Measurements from ENCODE around the gene CD3G. TPM values are rescaled to one million over a fixed set of nuclear protein-coding genes. Genes with fewer than 3 reads are reported as not detected.

The CD3G gene
- total and polyA plus RNA-seq, 2 of the 8 experiments (the other 6 are each of a cell fraction or from before 2014, with no cell fraction given) = not detected

- H4K5ac ChIP-seq (ENCODE audit: insufficient read length, low read depth, low read length) = no peak overlapping the region
- WGBS, 2 experiments (ENCODE audit: extremely low coverage in 1 of 2, insufficient coverage in 1 of 2, insufficient read length in 1 of 2, insufficient replicate concordance in 2 of 2, low coverage in 1 of 2, low lambda C conversion rate in 2 of 2, missing lambda C conversion rate in 1 of 2) = 94% methylated on average over 3 of the region's 3 CpGs; no CpG with 5 or more reads in 1 of the 2 experiments
- H3K27ac ChIP-seq (ENCODE audit: low read depth, low read length) = no peak overlapping the region
- H3K14ac ChIP-seq (ENCODE audit: insufficient read length) = no peak overlapping the region
- no peaks in the 10 kb centered on the region for H4K20me1 ChIP-seq (replicated peaks in 1 of 2; ENCODE audit: control insufficient read depth in 1 of 2, insufficient read depth in 2 of 2, low read length in 2 of 2)
- no peak for FAIRE-seq
- no peak overlapping the region for H2BK12ac ChIP-seq (ENCODE audit: low read depth, low read length)
- ChIA-PET CTCF (ENCODE audit: partially characterized antibody) (interaction anchor here (1.4 kb wide), 1 partner anchor 11 kb away, joined by 3 read pairs; no protein-coding TSS in a partner anchor), POLR2A (ENCODE audit: partially characterized antibody) (interaction anchor here (1.6 kb wide), 1 partner anchor 9 kb away, joined by 3 read pairs; no protein-coding TSS in a partner anchor)
- H2BK15ac ChIP-seq (ENCODE audit: low read length) = no peak overlapping the region
- no peak for DNase-seq (ENCODE audit: low read depth in 1 of 2, low spot score in 2 of 2)
- no peak overlapping the region for H3K23ac ChIP-seq (ENCODE audit: insufficient read length)
- no peak overlapping the region for H2AK5ac ChIP-seq (ENCODE audit: low read depth, low read length)
- no peak overlapping the region for H4K91ac ChIP-seq (replicated peaks; ENCODE audit: insufficient read length, low read length)
- H3K4ac ChIP-seq (replicated peaks; ENCODE audit: insufficient read length, low read depth, low read length) = no peak overlapping the region
- no peak overlapping the region for H3K4me2 ChIP-seq (ENCODE audit: insufficient read depth in 1 of 2, low read depth in 2 of 2, low read length in 2 of 2)
- no peaks in the 10 kb centered on the region for H3K9me3 ChIP-seq (ENCODE audit: insufficient read depth in 2 of 2, low read depth in 1 of 2, low read length in 1 of 2)
- H3K79me1 ChIP-seq (ENCODE audit: low read depth, low read length) = no peaks in the 10 kb centered on the region
- no peak overlapping the region for H2BK120ac ChIP-seq (replicated peaks; ENCODE audit: low read depth, low read length)
- H3K27me3 ChIP-seq (replicated peaks in 1 of 4; ENCODE audit: control insufficient read depth in 3 of 4, extremely low read depth in 1 of 4, insufficient read depth in 3 of 4, low read length in 3 of 4) = no peaks in the 10 kb centered on the region
- no peak overlapping the region for H3K56ac ChIP-seq (replicated peaks; ENCODE audit: insufficient read length, low read depth, low read length)
- TF ChIP-seq E2F6 (IDR thresholded peaks at IDR 0.05) (no peak), TCF12 (IDR thresholded peaks at IDR 0.05; ENCODE audit: low read depth, low read length) (no peak), SIX5 (IDR thresholded peaks at IDR 0.05; ENCODE audit: low read depth, low read length) (no peak), JUND (IDR thresholded peaks at IDR 0.05; ENCODE audit: low read length) (no peak), CBX8 (IDR thresholded peaks at IDR 0.05; ENCODE audit: borderline replicate concordance, low read depth, low read length) (no peak), CREB1 (IDR thresholded peaks at IDR 0.05) (no peak), PHF8 (conservative IDR thresholded peaks at IDR 0.05; ENCODE audit: low read depth, low read length) (no peak), CTCF (IDR thresholded peaks at IDR 0.05; ENCODE audit: control extremely low read depth in 1 of 3, insufficient read depth in 1 of 3, low read depth in 1 of 3, low read length in 3 of 3) (no peak), GABPA (IDR thresholded peaks at IDR 0.05; ENCODE audit: borderline replicate concordance, insufficient read depth, low read length) (no peak), EP300 (IDR thresholded peaks at IDR 0.05; ENCODE audit: borderline replicate concordance in 1 of 2, low read depth in 2 of 2, low read length in 2 of 2) (no peak), GTF2F1 (IDR thresholded peaks at IDR 0.05; ENCODE audit: borderline replicate concordance, low read depth, low read length) (no peak)
- H4K8ac ChIP-seq (ENCODE audit: extremely low read depth, insufficient read depth, low read length) = no peak overlapping the region
- H3K9ac ChIP-seq (replicated peaks in 1 of 4; ENCODE audit: extremely low read depth in 1 of 4, low read depth in 3 of 4, low read length in 3 of 4) = no peak overlapping the region
- no peak overlapping the region for H2AFZ ChIP-seq (ENCODE audit: low read length)
- H3K4me3 ChIP-seq (ENCODE audit: extremely low read depth in 1 of 4, insufficient read depth in 2 of 4, low read depth in 3 of 4, low read length in 4 of 4) = no peak overlapping the region
- no peak overlapping the region for H3K18ac ChIP-seq (ENCODE audit: extremely low read depth, low read length)
- H2BK5ac ChIP-seq (ENCODE audit: low read depth, low read length) = no peak overlapping the region
- H3K79me2 ChIP-seq (ENCODE audit: control insufficient read depth in 1 of 2, insufficient read depth in 2 of 2, low read length in 2 of 2) = no peaks in the 10 kb centered on the region
- peaks cover 5% of the 10 kb centered on the region; the same call in 1 of the 2 replicates for H3K23me2 ChIP-seq (ENCODE audit: low read depth, low read length)
- no peaks in the 10 kb centered on the region for H3K36me3 ChIP-seq (ENCODE audit: control insufficient read depth in 2 of 4, insufficient read depth in 4 of 4, low read length in 3 of 4)
- H2BK20ac ChIP-seq (ENCODE audit: low read length) = no peak overlapping the region
- H3K4me1 ChIP-seq (replicated peaks in 1 of 4; ENCODE audit: control insufficient read depth in 3 of 4, insufficient read depth in 4 of 4, low read length in 3 of 4) = peaks cover 0 to 5% (median 2%) of the 10 kb centered on the region in 4 experiments; a peak in 6 of 7 replicates
These were observed 33.9 kb upstream of the CD3G start for GRCh38 chr11:118310271-118310670.
